Adipose tissue (tissue), 3 donors: Measurements from ENCODE around the gene CCDC78. TPM values are rescaled to one million over a fixed set of nuclear protein-coding genes. Genes with fewer than 3 reads are reported as not detected.
"Not testable (repeated sequence)": the region's sequence is repeated elsewhere in the genome, so short reads cannot be mapped to it uniquely, and the experiment has no call there.

Source experiments
- H3K27ac ChIP-seq: one replicate; pipeline ENCODE4 v1.5.1; 2013; ENCODE audit warnings: low read depth, low read length
- WGBS, 3 donors: extraction: QIAGEN DNeasy Blood & Tissue Kit; methylation state at CpG; one replicate each; pipeline ENCODE4 v1.1.7; 2013; 5-methylcytosine and 5-hydroxymethylcytosine counted together
- polyA plus RNA-seq, 3 donors: library from polyadenylated mRNA; stranded (reverse); fragments of 200-250 nt; gene quantifications; one replicate each; pipeline ENCODE4 v1.2.3, GENCODE V29; 2013
- donor health status: healthy with polysubstance abuse.
- donor health status: Bipolar disorder and iron deficiency.
- donor health status: healthy.

The CCDC78 gene
- polyA plus RNA-seq, 3 donors: 0.42 to 2.1 (median 0.98) TPM

DNA sequence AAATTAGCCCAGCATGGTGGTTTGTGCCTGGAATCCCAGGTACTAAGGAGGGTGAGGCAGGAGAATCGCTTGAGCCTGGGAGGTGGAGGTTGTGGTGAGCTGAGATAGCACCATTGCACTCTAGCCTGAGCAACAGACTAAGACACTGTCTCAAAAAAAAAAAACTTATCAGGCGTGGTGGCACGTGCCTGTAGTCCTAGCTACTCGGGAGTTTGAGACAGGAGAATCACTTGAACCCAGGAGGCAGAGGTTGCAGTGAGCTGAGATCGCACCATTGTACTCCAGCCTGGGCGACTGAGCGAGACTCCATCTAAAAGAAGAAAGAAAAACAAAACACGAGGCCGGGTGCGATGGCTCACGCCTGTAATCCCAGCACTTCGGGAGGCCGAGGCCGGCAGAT is 16.7 kb upstream of the CCDC78 start:
- WGBS, 3 donors: 81 to 86% (median 85%) methylated on average over 14 of the region's 14 CpGs
- not testable (repeated sequence) for H3K27ac ChIP-seq

DNA sequence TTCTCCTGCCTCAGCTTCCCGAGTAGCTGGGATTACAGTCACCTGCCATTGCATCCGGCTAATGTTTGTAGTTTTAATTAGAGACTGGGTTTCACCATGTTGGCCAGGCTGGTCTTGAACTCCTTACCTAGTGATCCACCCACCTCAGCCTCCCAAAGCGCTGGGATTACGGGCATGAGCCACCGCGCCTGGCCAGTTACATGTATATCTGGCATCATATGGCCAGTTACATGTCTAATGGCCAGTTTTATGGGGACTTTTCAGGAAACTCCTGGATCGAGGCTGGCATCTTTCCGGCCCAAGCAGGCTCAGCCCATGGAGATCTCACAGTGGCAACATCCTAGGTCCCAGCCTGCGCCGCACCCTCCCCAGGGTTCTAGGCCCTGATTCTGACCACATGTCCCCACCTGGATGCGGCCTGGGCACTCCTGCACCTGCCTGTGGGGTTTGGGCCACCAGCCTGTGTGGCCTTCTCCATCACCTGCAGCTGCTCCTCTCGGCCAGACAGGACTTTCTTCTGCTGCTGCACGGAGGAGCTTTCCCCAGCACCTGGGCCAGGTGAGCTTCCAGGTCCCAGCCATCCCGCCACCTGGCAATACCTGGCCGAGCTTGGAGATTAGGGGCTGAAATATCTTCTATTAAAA is 15.9 kb upstream of the CCDC78 start:
- H3K27ac ChIP-seq: no peak overlapping the region
- WGBS, 3 donors: 88 to 90% (median 90%) methylated on average over 15 of the region's 15 CpGs

DNA sequence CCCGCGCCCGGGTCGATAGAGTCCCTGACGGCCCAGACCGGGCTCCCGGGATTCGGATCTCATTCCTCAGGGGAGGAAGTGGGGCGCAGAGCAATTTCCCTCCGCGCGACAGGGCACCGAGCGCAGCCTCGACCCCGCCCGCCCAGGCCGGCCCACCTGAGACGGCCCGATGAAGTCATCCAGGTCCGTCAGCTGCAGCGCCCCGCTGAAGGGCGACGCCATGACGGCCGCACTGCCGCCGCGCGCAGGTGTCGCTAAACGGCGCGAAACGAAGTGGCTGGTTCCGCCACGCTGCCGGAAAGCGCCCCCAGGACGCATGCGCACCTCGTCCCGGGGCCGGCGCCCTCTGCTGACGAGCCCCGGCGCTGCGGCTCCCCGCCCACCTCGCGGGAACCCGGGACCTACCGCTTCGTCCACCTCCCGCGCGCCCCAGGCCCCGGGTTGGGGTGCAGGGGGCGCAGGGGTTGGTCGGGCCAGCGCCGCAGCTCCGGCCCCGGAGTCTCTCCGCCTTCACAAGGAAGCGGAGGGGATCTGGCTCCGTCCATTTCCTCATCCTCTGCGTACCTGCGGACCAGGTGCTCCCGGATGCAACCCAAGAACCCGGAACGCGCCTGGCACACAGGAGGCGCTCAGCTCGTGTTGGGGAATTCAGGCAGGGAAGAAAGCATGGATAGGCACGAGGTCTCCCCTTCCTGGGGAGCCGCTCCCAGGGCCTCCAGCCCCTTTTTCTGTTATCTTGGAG is 14.7 kb upstream of the CCDC78 start, which contains the start of gene CIAO3:
TSS of gene CIAO3 (minus strand) at position 234 of the 742 bp plus-strand sequence. CDS start at position 222, 12 bp downstream.
- 0 to 1% (median 1%) methylated on average over 66 to 79 of the region's 79 CpGs for WGBS, 3 donors
- H3K27ac ChIP-seq: no peak within 1 kb of the TSS

- no peak overlapping the region for H3K27ac ChIP-seq
- WGBS, 3 donors: 0% methylated on average over 19 to 22 of the region's 22 CpGs
Measured at GRCh38 chr16:740459-740763, 14.2 kb upstream of the CCDC78 start.

- 39 to 49% (median 45%) methylated on average over 36 to 38 of the region's 38 CpGs for WGBS, 3 donors
- no peak overlapping the region for H3K27ac ChIP-seq
Measured at GRCh38 chr16:739560-740458, 13.6 kb upstream of the CCDC78 start.

- WGBS, 3 donors: 93 to 96% (median 96%) methylated on average over 29 of the region's 29 CpGs
- H3K27ac ChIP-seq: no peak overlapping the region
Measured at GRCh38 chr16:736936-737481, 10.8 kb upstream of the CCDC78 start.

- 87 to 89% (median 88%) methylated on average over 13 of the region's 13 CpGs for WGBS, 3 donors
- H3K27ac ChIP-seq: no peak overlapping the region
Measured at GRCh38 chr16:735982-736453, 9.8 kb upstream of the CCDC78 start.

DNA sequence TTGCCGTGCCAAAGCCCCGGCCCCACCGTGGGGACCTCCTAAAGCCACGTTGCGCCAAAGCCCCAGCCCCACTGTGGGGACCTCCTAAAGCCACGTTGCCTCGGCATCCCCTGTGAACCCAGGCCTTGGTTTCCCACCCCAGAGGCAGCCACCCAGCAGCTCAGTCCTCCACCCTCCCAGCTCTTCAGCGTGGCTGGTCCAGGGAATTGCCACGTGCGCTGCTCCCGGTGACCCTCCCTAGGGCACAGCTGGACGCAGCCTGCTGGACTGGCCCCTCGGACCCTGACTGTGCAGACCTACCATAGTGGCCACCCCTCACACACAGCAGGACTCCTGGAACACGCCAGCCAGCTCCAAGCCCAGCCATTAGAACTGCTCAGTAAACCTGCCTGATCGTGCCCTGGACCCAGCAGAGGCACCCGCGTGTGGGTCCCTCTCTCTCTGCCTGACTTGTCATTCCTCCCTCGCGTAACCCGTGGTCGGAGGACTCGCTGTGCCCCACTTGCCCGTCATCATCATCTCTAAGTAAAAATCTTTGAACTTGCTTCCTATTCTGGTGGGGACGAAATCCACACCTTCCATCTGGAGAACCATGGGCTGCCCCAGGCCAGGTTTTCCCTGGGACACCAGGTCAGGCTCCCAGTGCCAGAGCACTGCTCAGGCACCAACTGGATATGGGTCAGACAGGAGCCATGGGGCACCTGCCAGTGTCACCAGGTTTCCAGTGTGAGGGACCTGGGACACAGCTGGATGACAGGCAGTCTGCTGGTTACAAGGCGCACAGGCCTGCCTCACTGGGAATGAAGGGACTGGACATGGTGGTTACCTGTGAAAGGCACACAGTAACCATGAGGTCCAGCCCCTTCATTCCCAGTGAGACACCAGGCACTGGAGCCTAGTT is 9.0 kb upstream of the CCDC78 start:
- 95 to 97% (median 95%) methylated on average over 22 to 25 of the region's 25 CpGs for WGBS, 3 donors
- H3K27ac ChIP-seq: no peak overlapping the region

GRCh38 chr16:734208-734980 is 8.2 kb upstream of the CCDC78 start:
- 91 to 96% (median 94%) methylated on average over 49 of the region's 49 CpGs for WGBS, 3 donors
- H3K27ac ChIP-seq: no peak overlapping the region

DNA sequence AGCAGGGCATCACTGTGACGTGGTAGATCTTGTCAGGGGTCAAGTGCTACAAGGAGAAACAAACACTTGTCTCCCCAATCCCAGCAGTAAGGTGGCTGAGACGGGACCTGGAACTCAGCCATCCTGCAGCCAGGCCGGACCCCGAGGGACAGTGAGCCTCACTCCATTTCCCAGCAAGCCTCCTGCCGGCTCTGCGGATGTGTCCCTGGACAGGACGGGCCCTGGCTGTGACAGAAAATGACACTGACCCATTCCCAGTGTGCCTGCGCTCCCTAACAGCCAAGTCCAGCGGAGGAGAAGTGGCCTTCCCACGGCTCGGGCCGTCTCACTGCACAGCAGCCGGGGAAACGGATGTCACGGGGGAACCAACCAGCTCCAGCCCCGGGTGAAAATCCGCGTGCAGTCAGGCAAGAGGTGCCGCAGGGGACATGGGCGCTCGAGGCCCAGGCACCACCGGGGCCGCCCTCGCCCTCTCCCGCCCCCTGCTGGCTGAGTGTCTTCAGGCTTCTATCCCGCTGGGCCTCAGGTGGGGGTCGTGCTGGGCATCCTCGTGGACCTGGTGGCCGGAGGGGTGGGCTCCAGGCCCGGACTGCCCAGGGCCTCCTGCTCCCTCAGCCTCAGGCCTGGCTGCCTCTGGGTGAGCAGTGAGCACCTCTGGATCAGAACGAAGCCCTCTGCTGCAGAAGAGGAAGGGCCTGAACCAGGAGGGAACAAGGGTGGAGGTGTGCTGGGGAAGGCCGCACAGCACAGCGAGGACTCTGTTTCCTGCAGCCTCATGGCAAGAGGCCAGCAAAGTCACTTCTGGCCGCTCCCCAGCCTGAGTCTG is 7.4 kb upstream of the CCDC78 start:
- 79 to 86% (median 83%) methylated on average over 27 to 34 of the region's 34 CpGs for WGBS, 3 donors
- H3K27ac ChIP-seq: no peak overlapping the region

- 90 to 93% (median 91%) methylated on average over 13 of the region's 13 CpGs for WGBS, 3 donors
- no peak overlapping the region for H3K27ac ChIP-seq
Measured at GRCh38 chr16:732936-733335, 6.7 kb upstream of the CCDC78 start.

DNA sequence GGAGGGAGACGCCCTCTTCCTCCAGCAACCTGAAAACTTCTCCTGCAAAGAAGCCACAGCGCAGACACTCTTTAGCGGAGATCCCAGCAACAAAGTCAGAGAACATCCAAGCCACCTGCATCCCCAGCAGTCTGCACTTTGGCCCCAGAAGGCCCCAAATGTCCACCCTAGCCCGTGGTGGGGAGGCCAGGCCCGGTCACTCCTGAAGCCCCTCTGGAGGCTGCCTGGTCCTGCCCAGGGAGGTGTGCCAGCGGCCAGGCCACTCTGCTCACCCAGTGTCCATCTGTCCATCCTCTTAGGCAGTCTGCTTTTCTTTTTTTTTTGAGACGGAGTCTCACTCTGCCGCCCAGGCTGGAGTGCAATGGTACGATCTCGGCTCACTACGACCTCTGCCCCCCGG is 6.1 kb upstream of the CCDC78 start:
- H3K27ac ChIP-seq: no peak overlapping the region
- 91 to 96% (median 95%) methylated on average over 12 of the region's 12 CpGs for WGBS, 3 donors

- WGBS, 3 donors: 87 to 91% (median 88%) methylated on average over 21 to 22 of the region's 22 CpGs
Measured at GRCh38 chr16:730666-731509, 4.6 kb upstream of the CCDC78 start.

DNA sequence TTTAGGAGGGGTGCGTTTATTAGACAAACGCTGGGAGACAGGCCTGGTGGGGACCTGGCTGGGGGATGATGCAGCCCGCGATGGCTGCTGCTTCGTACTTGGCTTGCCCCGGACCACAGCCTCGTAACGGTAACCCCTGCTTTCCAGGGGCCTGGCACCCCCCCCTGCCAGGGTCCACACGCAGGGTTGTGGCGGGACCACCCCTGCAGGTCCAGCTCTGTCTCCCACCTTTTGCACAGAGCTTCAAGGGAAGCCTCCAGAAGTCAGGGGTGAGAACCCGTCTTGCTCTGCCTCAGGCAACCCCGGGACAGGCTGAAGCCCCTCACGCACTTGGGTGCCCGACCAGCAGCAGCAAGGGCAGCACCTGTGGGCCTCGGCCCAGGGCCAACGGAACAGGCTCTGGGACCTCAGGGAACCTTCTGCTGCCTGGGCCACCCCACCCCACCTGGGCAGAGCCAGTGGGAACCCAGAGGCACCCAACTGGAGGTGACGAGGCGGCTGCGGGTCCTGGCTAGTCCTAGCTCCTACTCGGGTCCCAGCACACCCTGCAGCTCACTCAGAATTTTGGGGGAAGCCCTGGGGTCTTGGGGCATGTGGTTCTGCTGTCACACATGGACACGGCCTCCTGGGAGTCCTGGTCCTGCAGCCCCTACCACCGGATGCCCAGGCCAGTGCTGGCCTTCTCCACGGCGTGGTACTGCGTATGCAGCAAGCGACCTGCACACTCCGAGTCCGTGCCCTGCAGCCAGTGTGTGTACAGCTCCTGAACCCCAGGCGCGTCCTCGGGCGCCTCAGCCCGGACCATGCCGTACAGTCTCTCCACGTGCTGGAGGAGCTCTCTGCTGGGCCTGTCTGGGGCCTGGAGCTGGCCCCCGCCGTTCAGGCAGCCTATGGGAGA is 3.8 kb upstream of the CCDC78 start:
- 88 to 89% (median 89%) methylated on average over 35 to 37 of the region's 37 CpGs for WGBS, 3 donors
- no peak overlapping the region for H3K27ac ChIP-seq

More at GRCh38 chr16:730666-731509, 4.6 kb upstream of the CCDC78 start:
- no peak overlapping the region for H3K27ac ChIP-seq
